ENCODE data around the gene CYB5A.
A peak's percentile ranks its signal among the peaks of the same experiment; 100 is the strongest.
"Not testable (repeated sequence)": the region's sequence is repeated elsewhere in the genome, so short reads cannot be mapped to it uniquely, and the experiment has no call there.

The CYB5A gene, protein sequence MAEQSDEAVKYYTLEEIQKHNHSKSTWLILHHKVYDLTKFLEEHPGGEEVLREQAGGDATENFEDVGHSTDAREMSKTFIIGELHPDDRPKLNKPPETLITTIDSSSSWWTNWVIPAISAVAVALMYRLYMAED

GRCh38 chr18:74291771-74292540 is at the start of gene CYB5A:
Gene CYB5A (minus strand): TSS chr18:74291963. CDS start chr18:74291875, 88 bp downstream.
- Mint-ChIP-seq H3K4me1 (ENCODE audit: low read depth) (peaks cover 23% of the 10 kb centered on the region), H3K27ac (peak within 1 kb of the TSS; percentile 92), H3K36me3 (peaks cover 2% of the 10 kb centered on the region), H3K27me3 (no peaks in the 10 kb centered on the region), H3K9me3 (ENCODE audit: low read depth) (no peaks in the 10 kb centered on the region), H3K4me3 (peak within 1 kb of the TSS; percentile 97)

GRCh38 chr18:74337912-74338309 is 46.1 kb upstream of the CYB5A start:
- Mint-ChIP-seq H3K4me1 (ENCODE audit: low read depth) (no peaks in the 10 kb centered on the region), H3K36me3 (no peaks in the 10 kb centered on the region), H3K4me3 (no peak overlapping the region), H3K27ac (no peak overlapping the region), H3K9me3 (ENCODE audit: low read depth) (no peaks in the 10 kb centered on the region), H3K27me3 (peaks cover 4% of the 10 kb centered on the region)

DNA sequence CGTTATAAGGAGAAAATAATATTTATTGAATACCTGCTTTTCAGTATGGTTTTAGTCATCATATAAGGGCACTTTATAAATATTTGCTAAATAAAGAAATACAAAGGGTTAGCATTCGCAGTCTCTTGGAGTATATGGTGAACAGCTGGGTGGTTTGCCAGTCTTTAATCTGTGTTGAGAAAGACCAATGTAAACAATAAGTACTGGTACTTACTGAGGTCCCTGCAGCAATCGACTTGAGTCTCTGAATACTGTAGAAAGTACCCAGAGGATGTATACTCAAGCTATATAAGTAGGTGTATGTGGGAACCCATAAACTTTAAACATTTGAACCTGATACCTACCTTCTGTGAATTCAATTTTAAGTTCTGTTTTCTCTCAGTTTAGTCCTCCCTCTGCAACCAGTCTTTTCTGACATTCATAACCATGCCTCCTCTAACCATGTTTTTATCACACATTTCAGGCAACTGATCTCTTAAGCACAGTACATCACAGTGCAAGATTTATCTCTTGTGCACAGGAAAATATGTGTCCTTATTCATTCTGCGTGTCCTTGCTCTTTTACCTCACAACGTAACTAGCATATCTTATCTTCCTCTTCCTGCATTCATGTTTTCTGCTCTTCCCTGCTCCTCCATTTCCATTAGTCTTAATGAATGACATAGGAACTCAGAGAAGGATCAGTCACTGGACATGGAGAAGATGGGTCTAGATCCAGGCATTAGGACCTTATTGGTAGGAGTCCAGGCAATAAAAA is 45.6 kb upstream of the CYB5A start:
- Mint-ChIP-seq H3K4me3 (no peak overlapping the region), H3K27me3 (peaks cover 4% of the 10 kb centered on the region), H3K36me3 (no peaks in the 10 kb centered on the region), H3K4me1 (ENCODE audit: low read depth) (no peaks in the 10 kb centered on the region), H3K9me3 (ENCODE audit: low read depth) (no peaks in the 10 kb centered on the region), H3K27ac (no peak overlapping the region)

DNA sequence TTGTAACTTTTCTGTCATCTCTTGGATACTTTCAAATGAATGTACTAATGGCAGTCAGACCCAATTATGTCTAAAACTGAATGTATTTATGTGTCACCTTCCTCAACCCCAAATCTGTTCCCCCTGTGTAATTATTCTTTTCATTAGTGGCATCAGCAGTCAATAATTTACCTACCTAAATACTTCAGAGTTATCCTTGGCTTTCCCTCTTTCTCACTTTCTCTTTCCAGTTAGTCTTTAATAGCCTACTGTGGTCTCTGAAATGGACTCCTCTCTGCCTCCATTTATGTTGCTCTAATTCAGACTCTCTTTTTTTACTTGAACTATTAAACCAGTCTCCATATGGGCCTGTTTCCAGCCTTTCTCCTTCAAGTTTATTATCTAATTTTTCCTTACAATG is 44.9 kb upstream of the CYB5A start:
- Mint-ChIP-seq H3K27me3 (peaks cover 4% of the 10 kb centered on the region), H3K4me3 (no peak overlapping the region), H3K27ac (no peak overlapping the region), H3K9me3 (ENCODE audit: low read depth) (no peaks in the 10 kb centered on the region), H3K36me3 (no peaks in the 10 kb centered on the region), H3K4me1 (ENCODE audit: low read depth) (no peaks in the 10 kb centered on the region)

DNA sequence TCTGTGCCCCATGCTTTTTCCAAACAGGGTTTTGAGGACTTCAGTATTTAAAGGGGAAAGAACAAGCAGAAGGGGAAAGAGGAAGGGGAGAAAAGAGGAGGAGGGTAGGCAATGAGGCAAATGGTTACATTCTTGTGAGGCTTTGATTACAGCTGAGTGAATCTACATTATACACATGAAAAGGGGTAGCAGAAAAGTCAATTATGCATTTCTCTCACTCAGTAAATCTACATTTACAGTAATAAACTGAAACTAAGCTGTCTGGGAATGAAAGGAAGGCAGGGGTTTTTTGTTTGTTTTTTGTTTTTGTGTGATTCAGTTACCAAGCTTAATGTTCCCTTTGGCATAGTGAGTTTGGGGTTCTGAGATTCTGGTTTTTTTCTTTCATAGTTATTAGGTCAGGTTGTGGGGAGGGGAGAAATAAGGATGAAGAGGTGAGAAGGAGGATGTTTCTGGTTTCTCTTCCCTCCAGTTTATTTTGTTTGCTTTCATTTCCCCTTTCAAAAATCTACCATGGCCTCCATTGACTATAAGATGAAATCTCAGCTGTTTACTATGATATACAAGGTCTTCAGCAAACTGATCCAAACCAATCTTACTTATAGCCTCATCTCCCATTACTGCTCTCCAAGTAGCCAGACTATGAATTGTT is 42.6 kb upstream of the CYB5A start:
- H3K4me3 Mint-ChIP-seq: no peak overlapping the region

DNA sequence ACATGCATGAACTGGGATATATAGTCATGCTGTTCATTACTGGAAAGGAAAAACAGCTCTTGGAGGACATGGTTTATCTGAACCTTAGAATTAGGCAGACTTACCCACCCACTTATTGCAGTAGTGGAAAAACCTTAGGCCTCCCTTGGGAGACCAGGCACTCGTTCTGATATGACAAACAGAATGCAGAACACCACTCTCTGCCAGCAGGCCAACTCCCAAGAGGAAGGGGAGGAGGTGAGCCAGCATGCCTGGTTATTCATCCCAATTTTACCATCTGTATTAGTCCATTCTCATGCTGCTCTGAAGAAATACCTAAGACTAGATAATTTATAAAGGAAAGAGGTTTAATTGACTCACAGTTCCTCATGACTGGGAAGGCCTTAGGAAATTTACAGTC is 41.3 kb upstream of the CYB5A start:
- Mint-ChIP-seq H3K27ac (no peak overlapping the region), H3K4me3 (no peak overlapping the region), H3K4me1 (ENCODE audit: low read depth) (no peaks in the 10 kb centered on the region), H3K36me3 (no peaks in the 10 kb centered on the region), H3K27me3 (peaks cover 8% of the 10 kb centered on the region), H3K9me3 (ENCODE audit: low read depth) (no peaks in the 10 kb centered on the region)

More for the DNA sequence above, 42.6 kb upstream of the CYB5A start:
- Mint-ChIP-seq H3K36me3 (no peaks in the 10 kb centered on the region), H3K27me3 (peaks cover 10% of the 10 kb centered on the region), H3K9me3 (ENCODE audit: low read depth) (no peaks in the 10 kb centered on the region), H3K4me1 (ENCODE audit: low read depth) (no peaks in the 10 kb centered on the region), H3K27ac (no peak overlapping the region)

- Mint-ChIP-seq H3K9me3 (ENCODE audit: low read depth) (no peaks in the 10 kb centered on the region), H3K4me1 (ENCODE audit: low read depth) (no peaks in the 10 kb centered on the region), H3K4me3 (no peak overlapping the region), H3K27ac (no peak overlapping the region), H3K36me3 (no peaks in the 10 kb centered on the region), H3K27me3 (peaks cover 7% of the 10 kb centered on the region)
These were observed 39.6 kb upstream of the CYB5A start for GRCh38 chr18:74331404-74331803.

DNA sequence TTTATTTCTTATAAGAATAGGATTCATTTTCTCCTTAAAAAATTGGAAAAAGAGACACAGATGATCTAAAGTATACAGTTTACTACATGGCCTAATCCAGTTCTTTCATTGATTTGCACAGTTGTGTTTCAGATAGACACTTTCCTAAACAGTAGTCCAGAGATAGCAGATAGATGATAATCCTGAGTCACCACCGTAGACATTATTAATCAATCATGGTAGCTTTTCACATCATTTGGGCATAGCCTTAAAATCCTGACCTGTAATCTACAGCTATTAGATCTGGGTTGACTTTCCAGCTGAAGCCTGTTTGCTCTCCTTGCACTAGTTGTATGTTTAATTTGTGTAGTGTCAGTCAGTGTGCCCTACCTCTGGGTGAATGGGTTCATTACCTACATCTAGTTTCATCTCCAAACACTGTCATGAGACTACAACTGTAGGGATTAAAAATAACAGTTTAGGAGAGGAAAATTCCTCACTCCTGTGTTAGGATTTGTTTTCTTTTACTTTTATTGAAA is 38.0 kb upstream of the CYB5A start:
- H3K27ac Mint-ChIP-seq: no peak overlapping the region
- no peaks in the 10 kb centered on the region for H3K4me1 Mint-ChIP-seq (ENCODE audit: low read depth)
- H3K36me3 Mint-ChIP-seq: no peaks in the 10 kb centered on the region
- H3K27me3 Mint-ChIP-seq: peaks cover 11% of the 10 kb centered on the region
- H3K4me3 Mint-ChIP-seq: no peak overlapping the region
- no peaks in the 10 kb centered on the region for H3K9me3 Mint-ChIP-seq (ENCODE audit: low read depth)

DNA sequence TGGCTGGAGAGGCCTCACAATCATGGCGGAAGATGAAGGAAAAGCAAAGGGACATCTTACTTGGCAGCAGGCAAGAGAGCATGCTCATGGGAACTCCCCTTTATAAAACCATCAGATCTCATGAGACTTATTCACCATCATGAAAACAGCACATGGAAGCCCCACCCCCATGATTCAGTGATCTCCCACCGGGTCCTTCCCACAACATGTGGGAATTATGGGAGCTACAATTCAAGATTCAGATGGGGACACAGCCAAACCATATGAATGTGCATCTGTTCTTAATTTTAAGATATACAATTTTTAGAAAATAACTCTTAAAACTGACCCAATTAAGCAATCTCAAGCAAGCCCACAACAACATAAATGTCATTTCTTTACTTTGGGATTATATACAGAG is 36.4 kb upstream of the CYB5A start:
- H3K27me3 Mint-ChIP-seq: peaks cover 13% of the 10 kb centered on the region
- no peaks in the 10 kb centered on the region for H3K9me3 Mint-ChIP-seq (ENCODE audit: low read depth)
- no peak overlapping the region for H3K4me3 Mint-ChIP-seq
- no peaks in the 10 kb centered on the region for H3K4me1 Mint-ChIP-seq (ENCODE audit: low read depth)
- no peak overlapping the region for H3K27ac Mint-ChIP-seq
- no peaks in the 10 kb centered on the region for H3K36me3 Mint-ChIP-seq

DNA sequence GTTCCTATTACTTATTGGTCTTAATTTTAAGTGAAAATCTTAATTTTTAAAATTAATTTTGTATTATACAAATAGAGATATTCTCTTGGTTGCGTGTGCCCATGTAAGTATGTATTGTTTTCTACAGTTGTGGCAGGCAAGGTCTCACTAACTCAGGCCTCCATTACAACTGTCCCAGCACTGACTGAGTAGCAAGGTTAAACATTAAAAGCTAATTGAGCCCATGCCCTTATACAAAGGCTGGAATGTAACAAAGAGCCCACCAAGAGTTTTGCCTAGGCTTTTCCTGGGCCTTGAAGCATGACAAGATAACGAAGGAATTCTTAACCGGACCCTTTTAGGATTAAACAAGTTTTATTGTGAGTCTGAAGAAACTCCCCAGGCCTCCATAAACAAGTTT is 35.0 kb upstream of the CYB5A start:
- H3K9me3 Mint-ChIP-seq (ENCODE audit: low read depth); H3K4me1 Mint-ChIP-seq (ENCODE audit: low read depth); H3K4me3 Mint-ChIP-seq; H3K27ac Mint-ChIP-seq; H3K36me3 Mint-ChIP-seq: not testable (repeated sequence)
- H3K27me3 Mint-ChIP-seq: peaks cover 13% of the 10 kb centered on the region

GRCh38 chr18:74326231-74326630 is 34.5 kb upstream of the CYB5A start:
- H3K36me3 Mint-ChIP-seq: no peaks in the 10 kb centered on the region
- no peaks in the 10 kb centered on the region for H3K4me1 Mint-ChIP-seq (ENCODE audit: low read depth)
- H3K9me3 Mint-ChIP-seq (ENCODE audit: low read depth): no peaks in the 10 kb centered on the region

DNA sequence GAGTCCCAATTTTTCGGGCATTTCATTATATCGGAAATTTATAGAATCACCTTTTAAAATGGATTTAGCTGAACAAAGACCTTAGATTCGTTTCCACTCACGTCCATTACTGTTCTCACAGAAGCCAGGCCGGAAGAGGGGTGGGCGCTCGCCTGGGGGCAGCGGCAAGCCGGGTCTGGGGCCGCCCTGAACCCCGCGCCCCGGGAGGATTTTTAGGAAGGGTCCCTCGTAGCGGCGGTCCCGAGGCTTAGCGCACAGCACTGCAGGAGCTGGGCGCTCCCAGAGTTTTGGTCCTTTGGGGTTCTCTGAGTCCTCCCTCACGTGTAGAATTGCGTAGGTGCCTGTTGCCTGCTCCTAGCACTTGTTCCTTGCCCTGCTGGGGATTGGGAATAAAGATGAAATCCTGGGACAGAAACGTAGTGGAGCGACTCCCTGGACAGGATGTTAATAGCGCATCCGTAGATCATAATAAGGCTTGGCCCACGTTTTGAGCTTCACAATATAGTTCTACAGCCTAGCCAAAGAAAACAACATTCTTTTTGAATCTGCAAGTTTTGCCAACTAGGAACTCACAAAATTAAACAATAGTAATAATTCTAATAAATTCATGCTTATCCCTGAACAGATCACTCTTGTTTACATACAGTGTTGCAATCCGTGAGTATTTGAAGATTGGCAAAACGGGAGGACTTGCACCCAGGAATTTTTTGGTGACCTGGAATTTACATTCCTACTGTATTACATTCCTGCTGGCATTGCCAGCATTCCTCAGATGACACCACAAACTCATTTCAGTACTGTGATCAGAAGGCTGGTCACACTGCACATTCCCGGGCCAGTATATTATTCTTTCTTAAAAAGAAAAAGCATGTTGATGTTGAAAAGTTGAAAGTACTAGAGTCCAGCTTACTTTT is 24.8 kb upstream of the CYB5A start:
- Mint-ChIP-seq H3K4me3 (no peak overlapping the region), H3K4me1 (ENCODE audit: low read depth) (no peaks in the 10 kb centered on the region), H3K9me3 (ENCODE audit: low read depth) (no peaks in the 10 kb centered on the region), H3K27me3 (peaks cover 1% of the 10 kb centered on the region), H3K36me3 (no peaks in the 10 kb centered on the region), H3K27ac (no peak overlapping the region)

More at GRCh38 chr18:74326231-74326630, 34.5 kb upstream of the CYB5A start:
- H3K27me3 Mint-ChIP-seq: peaks cover 10% of the 10 kb centered on the region
- no peak overlapping the region for H3K4me3 Mint-ChIP-seq
- no peak overlapping the region for H3K27ac Mint-ChIP-seq

DNA sequence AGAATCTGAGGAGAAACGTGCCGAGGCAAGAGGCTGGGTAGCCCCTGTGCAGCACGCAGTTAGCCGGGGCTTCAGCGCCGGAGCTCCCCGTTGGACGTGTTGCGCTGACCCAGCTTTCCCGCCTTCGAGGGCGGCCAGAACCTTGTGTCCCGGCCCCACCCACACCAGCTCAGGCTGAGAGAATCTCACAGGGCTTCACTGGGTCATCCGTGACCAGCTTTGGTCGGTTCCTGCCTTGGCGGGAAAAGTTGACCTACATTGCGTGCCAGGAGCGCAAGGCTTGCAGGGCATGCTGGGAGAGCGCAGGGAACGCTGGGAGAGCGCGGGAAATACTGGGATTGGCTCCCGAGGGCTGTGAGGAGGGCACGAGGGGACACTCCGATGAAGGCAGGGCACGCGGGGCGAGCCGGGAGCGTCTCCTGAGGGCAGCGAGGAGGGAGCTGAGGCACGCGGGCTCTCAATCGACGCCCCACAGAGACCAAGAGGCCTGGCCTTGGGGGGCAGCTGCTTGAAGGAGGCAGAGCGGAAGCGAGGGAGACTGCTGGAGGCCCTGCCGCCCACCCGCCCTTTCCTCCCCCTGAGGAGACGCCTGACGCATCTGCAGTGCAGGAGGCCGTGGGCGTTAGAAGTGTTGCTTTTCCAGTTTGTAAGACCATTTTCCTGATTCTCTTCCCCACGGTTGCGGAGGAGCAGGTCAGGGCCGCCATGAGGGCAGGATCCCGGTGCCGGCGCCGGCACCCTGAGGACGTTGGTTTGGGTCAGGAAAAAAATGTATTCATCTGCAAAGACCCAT is 23.9 kb upstream of the CYB5A start, which contains the start of gene C18orf63:
TSS of gene C18orf63 (plus strand) at position 376 of the 793 bp plus-strand sequence. CDS start 2,027 bp downstream, outside the sequence.
- Mint-ChIP-seq H3K27me3 (peaks cover 3% of the 10 kb centered on the region), H3K4me3 (no peak within 1 kb of the TSS), H3K27ac (no peak within 1 kb of the TSS)

More for the DNA sequence above, 23.9 kb upstream of the CYB5A start, which contains the start of gene C18orf63:
- Mint-ChIP-seq H3K4me1 (ENCODE audit: low read depth) (no peaks in the 10 kb centered on the region), H3K36me3 (no peaks in the 10 kb centered on the region), H3K9me3 (ENCODE audit: low read depth) (no peaks in the 10 kb centered on the region)
